Measurements from ENCODE around the gene DYNC1H1.

DNA sequence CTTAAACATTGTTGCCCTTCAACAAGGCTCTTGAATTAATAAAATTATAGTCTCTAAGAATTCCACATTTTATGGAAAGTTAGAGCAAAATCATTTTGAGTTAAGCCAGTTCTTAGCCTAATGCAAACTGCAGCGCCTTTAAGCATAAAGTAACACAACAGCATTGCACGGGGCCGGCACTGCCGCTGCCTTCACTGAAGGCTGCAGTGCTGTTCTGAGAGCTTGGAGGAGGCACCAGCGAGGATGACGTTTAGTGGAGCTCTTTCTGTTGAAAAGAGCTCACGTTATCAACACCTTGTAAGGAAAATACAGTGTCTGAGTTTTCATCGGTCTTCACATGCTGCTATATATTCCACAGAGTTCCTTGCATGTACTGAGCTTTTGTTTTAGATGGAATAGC, 38.3 kb upstream of the DYNC1H1 start:
- TF ChIP-seq GATA2 (IDR thresholded peaks at IDR 0.05; ENCODE audit: low read depth, low read length) (no peak), GATA3 (IDR thresholded peaks at IDR 0.05; ENCODE audit: low read depth, low read length) (no peak)

All from SH-SY5Y (cell line).